H9 (cell line): ENCODE data around the gene HS1BP3. TPM values are rescaled to one million over a fixed set of nuclear protein-coding genes. Genes with fewer than 3 reads are reported as not detected.

ENCODE experiments used
- DNase-seq: peaks from one replicate; pipeline ENCODE4 v3.0.0-alpha.2; 2017
- H2AFZ ChIP-seq: one replicate; pipeline ENCODE4 v1.6.1; 2013; ENCODE audit warnings: mild to moderate bottlenecking, low read length, control low read depth, moderate library complexity
- H2AK5ac ChIP-seq: 2 replicates; pipeline ENCODE4 v1.6.1; 2013; ENCODE audit warnings: low read length, control low read depth, mixed read lengths; ENCODE audit not compliant: insufficient read length
- H2BK120ac ChIP-seq: one replicate; pipeline ENCODE4 v1.6.1; 2013; ENCODE audit warnings: low read depth, mild to moderate bottlenecking, low read length, control low read depth, inconsistent platforms; ENCODE audit not compliant: poor library complexity, severe bottlenecking
- H2BK12ac ChIP-seq: 2 replicates; pipeline ENCODE4 v1.6.1; 2013; ENCODE audit warnings: low read length, control low read depth, mixed read lengths, low read depth; ENCODE audit not compliant: insufficient read length
- H2BK15ac ChIP-seq: 2 replicates; pipeline ENCODE4 v1.6.1; 2013; ENCODE audit warnings: low read depth, low read length, control low read depth
- H2BK20ac ChIP-seq: one replicate; pipeline ENCODE4 v1.6.1; 2013; ENCODE audit warnings: low read depth, mild to moderate bottlenecking, low read length, control low read depth, inconsistent platforms; ENCODE audit not compliant: poor library complexity, severe bottlenecking
- H2BK5ac ChIP-seq: 2 replicates; pipeline ENCODE4 v1.6.1; 2013; ENCODE audit warnings: low read length, control low read depth, mixed read lengths; ENCODE audit not compliant: insufficient read length
- H3K14ac ChIP-seq: 2 replicates; pipeline ENCODE4 v1.6.1; 2013; ENCODE audit warnings: low read length, control low read depth; ENCODE audit not compliant: insufficient read depth
- H3K18ac ChIP-seq: 2 replicates; pipeline ENCODE4 v1.6.1; 2013; ENCODE audit warnings: low read depth, mild to moderate bottlenecking, mixed read lengths, low read length, control low read depth; ENCODE audit not compliant: insufficient read length
- H3K23ac ChIP-seq: 2 replicates; pipeline ENCODE4 v1.6.1; 2013; ENCODE audit warnings: low read length, control low read depth, mixed read lengths, low read depth; ENCODE audit not compliant: insufficient read length
- H3K23me2 ChIP-seq: 2 replicates; pipeline ENCODE4 v1.6.1; 2013; ENCODE audit warnings: low read depth, mild to moderate bottlenecking, mixed read lengths, low read length, control low read depth; ENCODE audit not compliant: insufficient read length, poor library complexity, severe bottlenecking
- H3K27ac ChIP-seq: 2 replicates; pipeline ENCODE4 v1.5.1; 2013; ENCODE audit warnings: low read length, control low read depth, mixed read lengths, low read depth; ENCODE audit not compliant: insufficient read length
- H3K27me3 ChIP-seq: 2 replicates; pipeline ENCODE4 v1.6.1; 2013; ENCODE audit warnings: low read length, control low read depth, inconsistent platforms; ENCODE audit not compliant: insufficient read depth
- H3K4ac ChIP-seq: 2 replicates; pipeline ENCODE4 v1.6.1; 2013; ENCODE audit warnings: low read depth, mild to moderate bottlenecking, control low read depth, inconsistent platforms, low read length, moderate library complexity
- H3K4me1 ChIP-seq: 2 replicates; pipeline ENCODE4 v1.6.1; 2013; ENCODE audit warnings: low read length, control low read depth, inconsistent platforms; ENCODE audit not compliant: insufficient read depth
- H3K4me2 ChIP-seq: 2 replicates; pipeline ENCODE4 v1.6.1; 2013; ENCODE audit warnings: low read length, control low read depth, mixed read lengths; ENCODE audit not compliant: insufficient read length, insufficient read depth
- H3K56ac ChIP-seq: 2 replicates; pipeline ENCODE4 v1.6.1; 2013; ENCODE audit warnings: low read depth, mild to moderate bottlenecking, mixed read lengths, low read length, control low read depth; ENCODE audit not compliant: insufficient read length
- H3K79me1 ChIP-seq: 2 replicates; pipeline ENCODE4 v1.6.1; 2013; ENCODE audit warnings: low read depth, mild to moderate bottlenecking, moderate library complexity, low read length, control low read depth, inconsistent platforms; ENCODE audit not compliant: insufficient read depth, poor library complexity, severe bottlenecking
- H3K79me2 ChIP-seq: 2 replicates; pipeline ENCODE4 v1.6.1; 2013; ENCODE audit warnings: low read length, control low read depth, inconsistent platforms; ENCODE audit not compliant: insufficient read depth
- H3K9ac ChIP-seq: 2 replicates; pipeline ENCODE4 v1.6.1; 2013; ENCODE audit warnings: low read length, control low read depth, mixed read lengths; ENCODE audit not compliant: insufficient read length; ENCODE audit errors: extremely low read depth
- H3K9me3 ChIP-seq: one replicate; pipeline ENCODE4 v1.6.1; 2013; ENCODE audit warnings: low read depth, low read length, inconsistent platforms; ENCODE audit not compliant: control insufficient read depth
- H3T11ph ChIP-seq: one replicate; pipeline ENCODE4 v1.6.1; 2013; ENCODE audit warnings: mild to moderate bottlenecking, low read length, control low read depth, inconsistent platforms
- H4K20me1 ChIP-seq: one replicate; pipeline ENCODE4 v1.6.1; 2013; ENCODE audit not compliant: control insufficient read depth, insufficient read length, insufficient read depth
- H4K5ac ChIP-seq: 2 replicates; pipeline ENCODE4 v1.6.1; 2013; ENCODE audit warnings: low read depth, mild to moderate bottlenecking, mixed read lengths, low read length, control low read depth; ENCODE audit not compliant: insufficient read length
- H4K8ac ChIP-seq: replicated peaks from 2 replicates; pipeline ENCODE4 v1.6.1; 2013; ENCODE audit warnings: low read length, control low read depth, mixed read lengths, low read depth; ENCODE audit not compliant: insufficient read length
- H4K91ac ChIP-seq: 2 replicates; pipeline ENCODE4 v1.6.1; 2013; ENCODE audit warnings: low read depth, mild to moderate bottlenecking, moderate library complexity, mixed read lengths, low read length, control low read depth; ENCODE audit not compliant: insufficient read length
- H3K27ac Mint-ChIP-seq, 3 experiments: 2 replicates in 2 of 3; 3 replicates in 1 of 3; pipeline ENCODE4 v1.8.0; 2020 to 2021; ENCODE audit warnings: mixed read lengths in 3 of 3, mild to moderate bottlenecking in 1 of 3, moderate library complexity in 1 of 3
- H3K27me3 Mint-ChIP-seq: 2 replicates; pipeline ENCODE4 v1.8.0; 2021; ENCODE audit warnings: low read depth, mild to moderate bottlenecking, moderate library complexity, mixed read lengths
- H3K36me3 Mint-ChIP-seq, 3 experiments: 2 replicates in 2 of 3; 3 replicates in 1 of 3; pipeline ENCODE4 v1.8.0; 2020 to 2021; ENCODE audit warnings: low read depth in 3 of 3, mixed read lengths in 3 of 3; ENCODE audit not compliant: insufficient read depth in 1 of 3
- H3K4me1 Mint-ChIP-seq, 2 experiments: 2 replicates each; pipeline ENCODE4 v1.8.0; 2020; ENCODE audit warnings: mixed read lengths in 2 of 2
- H3K4me3 Mint-ChIP-seq, 2 experiments: 2 replicates in 1 of 2; 3 replicates in 1 of 2; pipeline ENCODE4 v1.8.0; 2020 to 2021; ENCODE audit warnings: mild to moderate bottlenecking in 2 of 2, mixed read lengths in 2 of 2, moderate library complexity in 1 of 2
- H3K9me3 Mint-ChIP-seq, 2 experiments: 2 replicates in 1 of 2; 3 replicates in 1 of 2; pipeline ENCODE4 v1.8.0; 2020; ENCODE audit warnings: mild to moderate bottlenecking in 2 of 2, mixed read lengths in 2 of 2, moderate library complexity in 1 of 2
- CTCF ChIP-seq: fragments of 200-600 bp; sonication (generic); conservative IDR thresholded peaks from 3 replicates; pipeline ENCODE4 v1.8.0; 2021; ENCODE audit warnings: antibody characterized with exemption, mild to moderate bottlenecking
- WGBS: extraction: QIAGEN DNeasy Blood & Tissue Kit; methylation state at CpG from one replicate; pipeline ENCODE4 v1.1.7; 2013; ENCODE audit warnings: missing lambda C conversion rate, low lambda C conversion rate, mixed read lengths; ENCODE audit not compliant: insufficient read length; ENCODE audit errors: extremely low coverage; 5-methylcytosine and 5-hydroxymethylcytosine counted together
- total RNA-seq: library from RNA; stranded (reverse); gene quantifications from 2 replicates; pipeline ENCODE4 v1.2.1, GENCODE V29; 2021

The HS1BP3 gene
- total RNA-seq, 1 experiment from 2014 or later: 11.1 TPM

- Histone ChIP-seq H3K79me2 (no peaks in the 10 kb centered on the region), H3K79me1 (no peaks in the 10 kb centered on the region), H3T11ph (no peak overlapping the region), H3K27ac (no peak overlapping the region), H2BK15ac (no peak overlapping the region), H3K4ac (no peak overlapping the region), H3K9me3 (no peaks in the 10 kb centered on the region), H2BK20ac (no peak overlapping the region), H2AFZ (no peak overlapping the region), H4K91ac (no peak overlapping the region), H3K18ac (no peak overlapping the region), H2BK5ac (no peak overlapping the region), H3K27me3 (no peaks in the 10 kb centered on the region), H3K14ac (no peak overlapping the region), H4K8ac (no peak overlapping the region), H2BK12ac (no peak overlapping the region), H3K9ac (no peak overlapping the region), H3K4me2 (no peak overlapping the region), H3K23me2 (no peaks in the 10 kb centered on the region), H2AK5ac (no peak overlapping the region), H2BK120ac (no peak overlapping the region), H3K23ac (no peak overlapping the region), H4K5ac (no peak overlapping the region), H4K20me1 (no peaks in the 10 kb centered on the region), H3K56ac (no peak overlapping the region), H3K4me1 (no peaks in the 10 kb centered on the region)
- no CpG with 5 or more reads among the region's 11 CpGs for WGBS
- no peak for DNase-seq
- H3K27ac Mint-ChIP-seq: no peak overlapping the region
- peaks cover 0 to 8% (median 6%) of the 10 kb centered on the region in 3 experiments; a peak in 3 of 7 replicates for H3K36me3 Mint-ChIP-seq
- H3K4me3 Mint-ChIP-seq: no peak overlapping the region
- no peak for TF ChIP-seq CTCF
- H3K9me3 Mint-ChIP-seq: no peaks in the 10 kb centered on the region
- no peaks in the 10 kb centered on the region; the same call in 1 of the 2 replicates for H3K27me3 Mint-ChIP-seq
- peaks cover 5 to 12% of the 10 kb centered on the region in 2 experiments for H3K4me1 Mint-ChIP-seq
Observed at GRCh38 chr2:20622296-20622686, 28.6 kb downstream of the HS1BP3 start.
